ENCODE data around the gene SMARCC1. TPM values are rescaled to one million over a fixed set of nuclear protein-coding genes. Genes with fewer than 3 reads are reported as not detected.

SMARCC1 gene
- total and polyA plus RNA-seq, 7 donors, result 10.7 to 54.3 (median 31.9) TPM

DNA sequence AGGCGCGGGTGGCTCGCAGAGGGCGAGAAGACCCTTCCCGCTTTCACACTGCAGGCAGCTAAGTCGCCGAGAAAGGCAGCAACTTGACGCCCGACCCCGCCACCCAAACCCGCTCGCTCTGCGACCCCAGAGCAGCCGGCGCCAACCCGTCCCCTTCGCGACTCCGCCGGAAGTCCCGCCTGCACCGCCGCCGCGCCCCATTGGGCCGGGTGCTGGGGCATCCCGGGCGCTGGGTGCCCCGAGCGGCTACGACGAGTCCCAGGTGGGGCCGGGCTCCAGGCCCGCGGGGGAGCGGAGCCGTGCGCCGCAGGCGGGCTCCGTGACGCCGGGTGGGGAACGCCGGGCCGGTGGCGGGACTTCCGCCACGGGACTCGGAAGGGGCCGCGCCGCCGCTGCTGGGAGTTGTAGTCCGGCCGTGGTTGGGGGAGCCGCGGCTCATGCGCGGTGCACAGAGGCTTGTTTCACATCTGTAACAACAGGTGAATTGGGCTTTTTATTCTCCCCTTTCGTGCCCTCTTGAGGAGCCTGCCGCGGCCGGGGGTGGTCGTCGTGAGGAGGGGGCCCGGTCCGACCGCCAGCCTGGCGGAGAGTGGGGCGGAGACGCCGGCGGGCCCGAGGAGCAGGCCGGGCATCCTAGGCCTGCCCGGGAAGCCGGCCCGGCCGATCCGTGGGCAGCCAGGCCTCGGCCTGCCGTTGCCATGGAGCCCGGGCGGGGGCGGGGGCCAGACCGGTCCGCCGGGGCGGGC, 21.2 kb upstream of the SMARCC1 start, which contains the start of gene DHX30:
TSS of gene DHX30 (plus strand) at position 405 of the 746 bp plus-strand sequence. CDS start 7,546 bp downstream, outside the sequence.
- Histone ChIP-seq H3K4me1 (peaks cover 14% of the 10 kb centered on the region), H3K27me3 (ENCODE audit: insufficient read depth in 3 of 3, low read length in 2 of 3) (no peaks in the 10 kb centered on the region), H3K9me3 (no peaks in the 10 kb centered on the region), H3K27ac (peak within 1 kb of the TSS; percentile 98), H3K4me3 (peak within 1 kb of the TSS; percentile 80), H3K36me3 (ENCODE audit: insufficient read depth in 1 of 2, low read depth in 1 of 2) (peaks cover 0 to 28% of the 10 kb centered on the region in 2 donors)
- peak; percentile 91 to 94 for DNase-seq
- intact Hi-C loops (cut with DNase I), result no loop called here
- TF ChIP-seq, protein P1, sequence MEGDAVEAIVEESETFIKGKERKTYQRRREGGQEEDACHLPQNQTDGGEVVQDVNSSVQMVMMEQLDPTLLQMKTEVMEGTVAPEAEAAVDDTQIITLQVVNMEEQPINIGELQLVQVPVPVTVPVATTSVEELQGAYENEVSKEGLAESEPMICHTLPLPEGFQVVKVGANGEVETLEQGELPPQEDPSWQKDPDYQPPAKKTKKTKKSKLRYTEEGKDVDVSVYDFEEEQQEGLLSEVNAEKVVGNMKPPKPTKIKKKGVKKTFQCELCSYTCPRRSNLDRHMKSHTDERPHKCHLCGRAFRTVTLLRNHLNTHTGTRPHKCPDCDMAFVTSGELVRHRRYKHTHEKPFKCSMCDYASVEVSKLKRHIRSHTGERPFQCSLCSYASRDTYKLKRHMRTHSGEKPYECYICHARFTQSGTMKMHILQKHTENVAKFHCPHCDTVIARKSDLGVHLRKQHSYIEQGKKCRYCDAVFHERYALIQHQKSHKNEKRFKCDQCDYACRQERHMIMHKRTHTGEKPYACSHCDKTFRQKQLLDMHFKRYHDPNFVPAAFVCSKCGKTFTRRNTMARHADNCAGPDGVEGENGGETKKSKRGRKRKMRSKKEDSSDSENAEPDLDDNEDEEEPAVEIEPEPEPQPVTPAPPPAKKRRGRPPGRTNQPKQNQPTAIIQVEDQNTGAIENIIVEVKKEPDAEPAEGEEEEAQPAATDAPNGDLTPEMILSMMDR (IDR thresholded peaks at IDR 0.05), result no peak
- ATAC-seq, result peak; percentile 91 to 93 (median 92)
- 1% methylated on average over 62 to 90 of the region's 90 CpGs for WGBS, 3 donors

DNA sequence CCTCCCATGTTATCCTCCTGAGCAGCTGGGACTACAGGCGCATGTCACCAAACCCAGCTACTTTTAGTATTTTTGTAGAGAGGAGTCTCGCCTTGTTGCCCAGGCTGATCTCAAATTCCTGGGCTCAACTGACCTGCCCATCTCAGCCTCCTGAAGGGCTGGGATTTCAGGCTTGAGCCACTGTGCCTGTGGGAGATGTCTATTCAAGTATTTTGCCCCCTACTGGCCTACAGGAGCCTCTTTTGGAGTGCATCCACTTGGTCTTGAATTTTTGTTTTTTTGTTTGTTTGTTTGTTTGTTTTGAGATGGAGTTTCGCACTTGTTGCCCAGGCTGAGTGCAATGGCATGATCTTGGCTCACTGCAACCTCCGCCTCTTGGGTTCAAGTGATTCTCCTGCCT, 18.0 kb upstream of the SMARCC1 start:
- H3K27me3 ChIP-seq (ENCODE audit: insufficient read depth in 3 of 3, low read length in 2 of 3), result no peaks in the 10 kb centered on the region
- intact Hi-C loops (cut with DNase I), result no loop called here
- 89 to 93% (median 92%) methylated on average over 4 of the region's 4 CpGs for WGBS, 3 donors
- no peaks in the 10 kb centered on the region for H3K36me3 ChIP-seq (ENCODE audit: insufficient read depth in 1 of 2, low read depth in 1 of 2)
- H3K4me3 ChIP-seq, result no peak overlapping the region
- TF ChIP-seq, protein P1 (IDR thresholded peaks at IDR 0.05), result no peak
- no peak for ATAC-seq
- no peak for DNase-seq
- H3K9me3 ChIP-seq, result no peaks in the 10 kb centered on the region
- peaks cover 12% of the 10 kb centered on the region for H3K4me1 ChIP-seq
- H3K27ac ChIP-seq, result no peak overlapping the region

GRCh38 chr3:47794544-47794943, 12.9 kb upstream of the SMARCC1 start:
- Histone ChIP-seq H3K9me3 (no peaks in the 10 kb centered on the region), H3K27ac (no peak overlapping the region), H3K4me3 (no peak overlapping the region), H3K4me1 (no peaks in the 10 kb centered on the region), H3K36me3 (ENCODE audit: insufficient read depth in 1 of 2, low read depth in 1 of 2) (no peaks in the 10 kb centered on the region), H3K27me3 (ENCODE audit: insufficient read depth in 3 of 3, low read length in 2 of 3) (no peaks in the 10 kb centered on the region)
- no peak for ATAC-seq
- intact Hi-C loops (cut with DNase I), result no loop called here
- no peak for DNase-seq
- TF ChIP-seq, protein P1 (IDR thresholded peaks at IDR 0.05), result no peak
- 77 to 81% (median 78%) methylated on average over 4 of the region's 4 CpGs for WGBS, 3 donors

GRCh38 chr3:47792699-47793098, 11.0 kb upstream of the SMARCC1 start:
- WGBS, 3 donors, result 95 to 97% (median 97%) methylated on average over 2 of the region's 2 CpGs
- ATAC-seq, result no peak
- TF ChIP-seq, protein P1 (IDR thresholded peaks at IDR 0.05), result no peak

More at GRCh38 chr3:47792699-47793098, 11.0 kb upstream of the SMARCC1 start:
- H3K36me3 ChIP-seq (ENCODE audit: insufficient read depth in 1 of 2, low read depth in 1 of 2), result no peaks in the 10 kb centered on the region
- H3K4me3 ChIP-seq, result no peak overlapping the region
- no peaks in the 10 kb centered on the region for H3K27me3 ChIP-seq (ENCODE audit: insufficient read depth in 3 of 3, low read length in 2 of 3)
- intact Hi-C loops (cut with DNase I), result no loop called here
- no peak overlapping the region for H3K27ac ChIP-seq
- no peaks in the 10 kb centered on the region for H3K4me1 ChIP-seq
- no peaks in the 10 kb centered on the region for H3K9me3 ChIP-seq
- DNase-seq, result no peak
